OCI-LY7 (cell line): ENCODE results near the gene PDE9A. TPM values are rescaled to one million over a fixed set of nuclear protein-coding genes. Genes with fewer than 3 reads are reported as not detected.

Source experiments
- BruUV-seq: library from RNA; stranded (reverse); fragments of 400-500 nt; replicated peaks from 2 replicates; lab custom pipeline; 2021; lab: Mats Ljungman, UMichigan
- CTCF ChIA-PET: fragments of 300-600 bp; sonication (Branson Sonifier 250); formaldehyde crosslinking; loops from one replicate; lab custom pipeline; 2022; ENCODE audit warnings: antibody characterized with exemption; ENCODE audit not compliant: unreplicated experiment; lab: Charles Lee
- POLR2A ChIA-PET: fragments of 300-600 bp; sonication (Branson Sonifier 250); formaldehyde crosslinking; loops from one replicate; lab custom pipeline; 2022; ENCODE audit warnings: antibody characterized with exemption; lab: Charles Lee
- DNase-seq: peaks from one replicate; pipeline ENCODE4 v3.0.0-alpha.2; 2015; ENCODE audit warnings: low spot score
- H2AFZ ChIP-seq: fragments of 200-600 bp; sonication (generic), shearing (Covaris generic); 2 replicates; pipeline ENCODE4 v1.6.1; 2014; ENCODE audit warnings: mild to moderate bottlenecking, antibody characterized with exemption, low read length, moderate library complexity
- H3K27ac ChIP-seq: fragments of 200-600 bp; sonication (generic); 2 replicates; pipeline ENCODE4 v1.5.1; 2014; ENCODE audit warnings: mixed run types, low read depth, mild to moderate bottlenecking, moderate library complexity, low read length, inconsistent platforms; ENCODE audit not compliant: poor library complexity, severe bottlenecking
- H3K36me3 ChIP-seq: fragments of 200-600 bp; sonication (generic); 2 replicates; pipeline ENCODE4 v1.6.1; 2014; ENCODE audit warnings: mild to moderate bottlenecking, antibody characterized with exemption, low read length, moderate library complexity, mixed read lengths; ENCODE audit not compliant: insufficient read depth
- H3K4me1 ChIP-seq: fragments of 200-600 bp; sonication (generic); 2 replicates; pipeline ENCODE4 v1.5.1; 2014; ENCODE audit warnings: mild to moderate bottlenecking, low read length; ENCODE audit not compliant: insufficient read depth, poor library complexity, severe bottlenecking
- H3K4me2 ChIP-seq: fragments of 200-600 bp; sonication (generic); 2 replicates; pipeline ENCODE4 v1.6.1; 2014; ENCODE audit warnings: mild to moderate bottlenecking, low read length
- H3K4me3 ChIP-seq: fragments of 200-600 bp; sonication (generic); 2 replicates; pipeline ENCODE4 v1.5.1; 2014; ENCODE audit warnings: mild to moderate bottlenecking, low read depth, low read length; ENCODE audit not compliant: poor library complexity, severe bottlenecking
- H3K79me2 ChIP-seq: fragments of 200-600 bp; sonication (generic); 2 replicates; pipeline ENCODE4 v1.6.1; 2016; ENCODE audit warnings: low read depth, mild to moderate bottlenecking, low read length, moderate library complexity, mixed read lengths; ENCODE audit not compliant: insufficient read depth
- H3K9me2 ChIP-seq: fragments of 200-600 bp; sonication (generic); 2 replicates; pipeline ENCODE4 v1.6.1; 2016; ENCODE audit warnings: mild to moderate bottlenecking, low read length, mixed read lengths; ENCODE audit not compliant: insufficient read depth
- H3K9me3 ChIP-seq: fragments of 200-600 bp; sonication (generic); 2 replicates; pipeline ENCODE4 v1.6.1; 2014; ENCODE audit warnings: mild to moderate bottlenecking, mixed run types, low read length, mixed read lengths
- H4K20me1 ChIP-seq: fragments of 200-600 bp; sonication (generic); 2 replicates; pipeline ENCODE4 v1.6.1; 2014; ENCODE audit warnings: mild to moderate bottlenecking, antibody characterized with exemption, low read length, moderate library complexity, mixed read lengths; ENCODE audit not compliant: insufficient read depth
- EZH2phosphoT487 ChIP-seq: fragments of 200-600 bp; sonication (generic); IDR thresholded peaks from 2 replicates; pipeline ENCODE4 v1.6.1; 2018; ENCODE audit warnings: low read depth, borderline replicate concordance, mild to moderate bottlenecking, mixed run types, antibody characterized with exemption, low read length, moderate library complexity, mixed read lengths
- intact Hi-C: fragments of 100-400 bp; cut with micrococcal nuclease; formaldehyde crosslinking; loops from one replicate; pipeline ENCODE4 v1.10.0; 2022; ENCODE audit not compliant: unreplicated experiment
- total RNA-seq, 2 experiments: library from RNA; depleted of rRNA in 1 of 2; stranded (reverse); fragments of >200 nt in 1 of 2; shearing (Covaris generic) in 1 of 2; gene quantifications; 2 replicates each; pipeline ENCODE4 v1.2.3, GENCODE V29; 2014 to 2022
- TF ChIP-seq, protein P1 (sequence below): fragments of 200-600 bp; sonication (generic); conservative IDR thresholded peaks from 2 replicates; pipeline ENCODE4 v1.5.1; 2014; ENCODE audit warnings: mild to moderate bottlenecking, antibody characterized with exemption, low read length, moderate library complexity, mixed read lengths

The PDE9A gene
- total RNA-seq, 2 experiments from 2014 or later: 11.4 to 22.4 TPM

DNA sequence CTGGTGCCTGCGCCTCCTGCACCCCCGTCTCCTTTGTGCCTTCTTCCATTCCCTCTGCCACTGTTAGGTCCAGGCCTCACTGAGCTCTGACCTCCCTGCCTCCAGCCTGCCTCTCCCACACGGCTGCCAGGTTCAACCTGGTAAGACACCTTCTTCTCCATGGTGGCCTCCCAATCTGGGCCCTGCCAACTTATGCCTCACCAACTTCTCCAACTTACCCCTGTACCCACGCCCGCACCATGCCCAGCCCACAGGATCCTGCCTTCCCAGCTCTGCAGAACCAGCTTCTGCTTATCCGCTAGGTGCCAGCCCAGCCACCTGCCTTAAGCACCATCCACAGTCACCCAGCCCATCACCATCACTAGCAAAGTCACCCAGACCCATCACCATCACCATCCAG lies 37.2 kb downstream of the PDE9A start:
- Histone ChIP-seq H3K9me2 (no peaks in the 10 kb centered on the region), H2AFZ (no peak overlapping the region), H3K4me3 (no peak overlapping the region), H3K27ac (no peak overlapping the region), H3K79me2 (no peaks in the 10 kb centered on the region), H3K9me3 (no peaks in the 10 kb centered on the region), H4K20me1 (no peaks in the 10 kb centered on the region), H3K36me3 (no peaks in the 10 kb centered on the region), H3K4me2 (no peak overlapping the region), H3K4me1 (no peaks in the 10 kb centered on the region)
- ChIA-PET CTCF (no interaction called here), POLR2A (no interaction called here)
- DNase-seq: no peak
- TF ChIP-seq, protein P1, sequence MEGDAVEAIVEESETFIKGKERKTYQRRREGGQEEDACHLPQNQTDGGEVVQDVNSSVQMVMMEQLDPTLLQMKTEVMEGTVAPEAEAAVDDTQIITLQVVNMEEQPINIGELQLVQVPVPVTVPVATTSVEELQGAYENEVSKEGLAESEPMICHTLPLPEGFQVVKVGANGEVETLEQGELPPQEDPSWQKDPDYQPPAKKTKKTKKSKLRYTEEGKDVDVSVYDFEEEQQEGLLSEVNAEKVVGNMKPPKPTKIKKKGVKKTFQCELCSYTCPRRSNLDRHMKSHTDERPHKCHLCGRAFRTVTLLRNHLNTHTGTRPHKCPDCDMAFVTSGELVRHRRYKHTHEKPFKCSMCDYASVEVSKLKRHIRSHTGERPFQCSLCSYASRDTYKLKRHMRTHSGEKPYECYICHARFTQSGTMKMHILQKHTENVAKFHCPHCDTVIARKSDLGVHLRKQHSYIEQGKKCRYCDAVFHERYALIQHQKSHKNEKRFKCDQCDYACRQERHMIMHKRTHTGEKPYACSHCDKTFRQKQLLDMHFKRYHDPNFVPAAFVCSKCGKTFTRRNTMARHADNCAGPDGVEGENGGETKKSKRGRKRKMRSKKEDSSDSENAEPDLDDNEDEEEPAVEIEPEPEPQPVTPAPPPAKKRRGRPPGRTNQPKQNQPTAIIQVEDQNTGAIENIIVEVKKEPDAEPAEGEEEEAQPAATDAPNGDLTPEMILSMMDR: no peak
- BruUV-seq: no TSS peak
- intact Hi-C loops: no loop called here

DNA sequence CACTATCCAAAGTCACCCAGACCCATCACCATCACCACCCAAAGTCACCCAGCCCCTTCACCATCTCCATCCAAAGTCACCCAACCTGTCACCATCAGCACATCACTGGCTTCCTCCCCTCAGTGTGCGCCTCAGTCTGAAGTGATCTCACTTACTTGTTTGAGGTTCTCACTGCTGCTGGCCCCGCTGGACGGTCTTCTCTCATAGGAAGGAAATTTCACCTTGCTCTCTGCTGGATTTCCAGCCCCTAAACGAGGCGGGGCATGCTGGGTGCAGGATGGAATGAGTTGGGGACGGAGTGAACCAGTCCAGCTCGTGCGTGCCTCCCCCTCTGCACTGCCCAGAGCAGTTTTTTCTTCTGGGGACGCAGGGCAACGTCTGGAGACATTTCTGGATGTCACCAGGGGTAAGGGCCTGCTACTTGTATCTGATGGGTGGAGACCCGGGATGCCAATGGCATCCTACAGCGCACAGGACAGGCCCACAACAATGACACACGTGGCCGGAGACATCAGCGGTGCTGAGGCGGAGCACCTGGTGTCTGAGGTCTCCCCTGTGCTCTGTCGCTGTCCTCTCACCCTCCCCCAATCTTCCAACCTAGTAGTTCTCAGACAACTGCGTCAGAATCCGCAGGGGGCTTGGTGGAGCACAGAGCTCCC lies 38.6 kb downstream of the PDE9A start:
- no peak for DNase-seq
- Histone ChIP-seq H3K27ac (no peak overlapping the region), H3K4me3 (no peak overlapping the region), H3K4me2 (no peak overlapping the region), H2AFZ (no peak overlapping the region), H3K9me3 (no peaks in the 10 kb centered on the region), H3K9me2 (no peaks in the 10 kb centered on the region), H4K20me1 (no peaks in the 10 kb centered on the region), H3K36me3 (no peaks in the 10 kb centered on the region), H3K79me2 (no peaks in the 10 kb centered on the region), H3K4me1 (no peaks in the 10 kb centered on the region)
- BruUV-seq: no TSS peak
- TF ChIP-seq EZH2phosphoT487: no peak
- TF ChIP-seq, protein P1: no peak
- ChIA-PET POLR2A (no interaction called here), CTCF (no interaction called here)
- intact Hi-C loops: no loop called here

DNA sequence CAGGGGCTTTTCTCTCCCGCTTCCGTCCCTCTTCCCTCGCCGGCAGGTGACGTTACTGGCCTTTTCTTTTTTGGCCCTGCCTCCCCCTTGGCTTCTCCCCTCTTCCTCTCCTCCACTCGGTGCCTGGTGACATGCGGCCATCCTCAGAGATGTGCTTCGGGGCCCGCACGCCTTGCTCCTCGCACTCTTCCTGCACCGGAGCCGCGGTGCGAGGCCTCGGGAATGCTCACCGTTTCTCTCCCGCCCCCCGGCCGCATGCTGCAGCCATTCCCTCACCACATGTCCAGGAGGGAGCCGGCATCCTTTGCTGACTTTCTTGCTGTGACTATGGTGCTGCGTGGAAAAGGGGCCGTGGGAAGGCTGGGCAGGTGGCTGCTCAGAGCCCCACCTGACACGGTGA lies 39.3 kb downstream of the PDE9A start:
- no TSS peak for BruUV-seq
- Histone ChIP-seq H3K4me3 (no peak overlapping the region), H3K36me3 (no peaks in the 10 kb centered on the region), H2AFZ (no peak overlapping the region), H3K4me2 (no peak overlapping the region), H4K20me1 (no peaks in the 10 kb centered on the region), H3K79me2 (no peaks in the 10 kb centered on the region), H3K4me1 (no peaks in the 10 kb centered on the region), H3K27ac (no peak overlapping the region), H3K9me3 (no peaks in the 10 kb centered on the region), H3K9me2 (no peaks in the 10 kb centered on the region)
- intact Hi-C loops: no loop called here
- ChIA-PET CTCF (no interaction called here), POLR2A (interaction anchor here (0.7 kb wide), 1 partner anchor 14 kb away, joined by 4 read pairs; no protein-coding TSS in a partner anchor)
- TF ChIP-seq, protein P1: no peak
- TF ChIP-seq EZH2phosphoT487: no peak
- no peak for DNase-seq
